CD14-positive monocyte (primary cell): Measurements from ENCODE around the gene ANKRD44. TPM values are rescaled to one million over a fixed set of nuclear protein-coding genes. Genes with fewer than 3 reads are reported as not detected.

Experiments
- DNase-seq, 3 donors: peaks; one replicate each; pipeline ENCODE4 v3.0.0-alpha.2; 2011 to 2022
- H2AFZ ChIP-seq: 2 replicates; pipeline ENCODE4 v1.6.0; 2012; ENCODE audit warnings: mild to moderate bottlenecking, low read depth, low read length, inconsistent platforms; ENCODE audit not compliant: insufficient read depth, poor library complexity, severe bottlenecking
- H3K27ac ChIP-seq, 2 donors: 1 replicate in 1 of 2; 2 replicates in 1 of 2; pipeline ENCODE4 v1.5.1; 2012 to 2013; ENCODE audit warnings: low read length in 2 of 2, control low read depth in 1 of 2, inconsistent platforms in 1 of 2, low read depth in 1 of 2, mild to moderate bottlenecking in 1 of 2
- H3K27me3 ChIP-seq, 2 donors: one replicate each; pipeline versions ENCODE4 v1.6.0 to v1.6.1; 2011 to 2013; ENCODE audit warnings: low read length in 2 of 2; ENCODE audit not compliant: control insufficient read depth in 2 of 2, insufficient read depth in 2 of 2
- H3K36me3 ChIP-seq, 2 donors: replicated peaks in 1 of 2; 1 replicate in 1 of 2; 2 replicates in 1 of 2; pipeline versions ENCODE4 v1.5.1 to v1.6.1; 2012 to 2013; ENCODE audit warnings: low read length in 2 of 2, control low read depth in 1 of 2, inconsistent platforms in 1 of 2, mild to moderate bottlenecking in 1 of 2; ENCODE audit not compliant: insufficient read depth in 2 of 2, control insufficient read depth in 1 of 2
- H3K4me1 ChIP-seq, 2 donors: 1 replicate in 1 of 2; 2 replicates in 1 of 2; pipeline versions ENCODE4 v1.5.1 to v1.6.1; 2012 to 2013; ENCODE audit warnings: low read length in 2 of 2, control low read depth in 1 of 2, inconsistent platforms in 1 of 2, mild to moderate bottlenecking in 1 of 2, moderate library complexity in 1 of 2; ENCODE audit not compliant: insufficient read depth in 2 of 2, control insufficient read depth in 1 of 2
- H3K4me2 ChIP-seq: replicated peaks from 2 replicates; pipeline ENCODE3; 2012; ENCODE audit warnings: low read length, moderate library complexity, mild to moderate bottlenecking; ENCODE audit not compliant: poor library complexity, severe bottlenecking; ENCODE audit errors: extremely low read depth
- H3K4me3 ChIP-seq, 3 experiments: fragments of 200-600 bp in 1 of 3; sonication (generic) in 1 of 3; replicated peaks in 1 of 3; 1 replicate in 2 of 3; 2 replicates in 1 of 3; pipeline ENCODE4 v1.5.1; 2011 to 2013; ENCODE audit warnings: low read length in 3 of 3, mild to moderate bottlenecking in 3 of 3, control low read depth in 2 of 3, low read depth in 2 of 3, inconsistent platforms in 1 of 3, moderate library complexity in 1 of 3
- H3K79me2 ChIP-seq: 2 replicates; pipeline ENCODE4 v1.6.0; 2012; ENCODE audit warnings: mild to moderate bottlenecking, control low read depth, inconsistent platforms, low read length, moderate library complexity; ENCODE audit not compliant: insufficient read depth
- H3K9ac ChIP-seq: 2 replicates; pipeline ENCODE4 v1.6.0; 2017; ENCODE audit warnings: low read length, mild to moderate bottlenecking; ENCODE audit not compliant: insufficient read depth, poor library complexity, severe bottlenecking
- H3K9me3 ChIP-seq, 2 donors: replicated peaks in 1 of 2; 1 replicate in 1 of 2; 2 replicates in 1 of 2; pipeline versions ENCODE4 v1.5.1 to v1.6.1; 2012 to 2013; ENCODE audit warnings: low read length in 2 of 2, control low read depth in 1 of 2; ENCODE audit not compliant: control insufficient read depth in 1 of 2, insufficient read depth in 1 of 2
- H4K20me1 ChIP-seq: 2 replicates; pipeline ENCODE4 v1.6.0; 2012; ENCODE audit warnings: mild to moderate bottlenecking, low read length, control low read depth, moderate library complexity; ENCODE audit not compliant: insufficient read depth
- H3K27ac Mint-ChIP-seq, 7 donors: one replicate each; pipeline ENCODE4 v1.8.0; 2020; ENCODE audit warnings: mild to moderate bottlenecking in 7 of 7, mixed read lengths in 7 of 7, moderate library complexity in 6 of 7, inconsistent platforms in 2 of 7
- H3K27me3 Mint-ChIP-seq, 3 donors: one replicate each; pipeline ENCODE4 v1.8.0; 2021 to 2022; ENCODE audit warnings: low read depth in 3 of 3, mild to moderate bottlenecking in 3 of 3, mixed read lengths in 3 of 3, moderate library complexity in 3 of 3, inconsistent platforms in 1 of 3
- H3K36me3 Mint-ChIP-seq, 2 donors: one replicate each; pipeline ENCODE4 v1.8.0; 2020; ENCODE audit warnings: mixed read lengths in 2 of 2, inconsistent platforms in 1 of 2, mild to moderate bottlenecking in 1 of 2
- H3K4me1 Mint-ChIP-seq: one replicate; pipeline ENCODE4 v1.8.0; 2020; ENCODE audit warnings: mild to moderate bottlenecking, mixed read lengths
- H3K4me3 Mint-ChIP-seq, 2 donors: one replicate each; pipeline ENCODE4 v1.8.0; 2020; ENCODE audit warnings: mild to moderate bottlenecking in 2 of 2, mixed read lengths in 2 of 2, moderate library complexity in 1 of 2
- H3K9me3 Mint-ChIP-seq, 7 donors: one replicate each; pipeline ENCODE4 v1.8.0; 2020 to 2022; ENCODE audit warnings: mixed read lengths in 7 of 7, mild to moderate bottlenecking in 6 of 7, moderate library complexity in 6 of 7, inconsistent platforms in 2 of 7
- WGBS: methylation state at CpG from one replicate; pipeline ENCODE4 v1.1.5; 2013; ENCODE audit warnings: missing lambda C conversion rate; ENCODE audit not compliant: insufficient coverage; 5-methylcytosine and 5-hydroxymethylcytosine counted together
- intact Hi-C, 2 donors: fragments of 100-400 bp; cut with micrococcal nuclease; formaldehyde crosslinking; loops; one replicate each; pipeline versions ENCODE4 v1.15.0 to v1.15.1; 2023
- polyA plus RNA-seq, 3 donors: library from polyadenylated mRNA; depleted of rRNA in 1 of 3; unstranded in 2 of 3; stranded (reverse) in 1 of 3; fragments of 300-500 nt in 2 of 3; fragments of >200 nt in 1 of 3; fragmentation: Illumina TruSeq in 2 of 3; gene quantifications; 1 replicate in 2 of 3; 2 replicates in 1 of 3; pipeline ENCODE4 v1.2.3, GENCODE V29; 2012 to 2021
- TF ChIP-seq, protein P1 (sequence below): fragments of 200-600 bp; IDR thresholded peaks from one replicate; pipeline ENCODE4 v1.8.0; 2022; ENCODE audit warnings: antibody characterized with exemption, mild to moderate bottlenecking

Gene ANKRD44
- polyA plus RNA-seq, 3 donors: 55.7 to 91.9 (median 64.9) TPM

DNA sequence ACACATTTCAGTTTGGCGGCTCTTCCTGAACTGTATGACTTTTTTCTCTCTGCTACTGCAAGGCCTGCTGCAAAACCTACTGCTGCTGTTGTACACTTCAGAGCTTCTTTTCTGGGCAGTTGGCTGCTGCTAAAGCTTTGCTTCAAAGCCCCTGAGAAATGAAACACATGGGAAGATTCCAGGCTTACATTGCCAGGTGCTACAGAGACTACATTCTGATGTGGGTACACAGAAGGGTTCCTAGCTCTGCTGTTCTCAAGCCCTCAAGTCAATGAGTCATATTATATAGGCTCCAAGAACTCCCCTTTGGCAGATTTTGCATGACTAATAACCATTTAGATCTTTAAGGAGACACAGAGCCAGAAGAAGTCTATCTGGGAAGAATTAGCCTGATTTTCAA, 371.2 kb downstream of the ANKRD44 start:
- no peak for DNase-seq
- Mint-ChIP-seq H3K4me1 (no peaks in the 10 kb centered on the region), H3K4me3 (no peak overlapping the region), H3K9me3 (peaks cover 0 to 2% (median 0%) of the 10 kb centered on the region in 7 donors), H3K27me3 (peaks cover 0 to 2% (median 0%) of the 10 kb centered on the region in 3 donors), H3K36me3 (no peaks in the 10 kb centered on the region), H3K27ac (no peak overlapping the region)
- no peaks in the 10 kb centered on the region for H4K20me1 ChIP-seq
- H3K4me3 ChIP-seq: no peak overlapping the region
- no peaks in the 10 kb centered on the region for H3K4me1 ChIP-seq
- H3K36me3 ChIP-seq: no peaks in the 10 kb centered on the region
- 83% methylated on average over 1 of the region's 1 CpG for WGBS
- intact Hi-C loops: no loop called here
- H3K4me2 ChIP-seq: no peak overlapping the region
- H3K79me2 ChIP-seq: no peaks in the 10 kb centered on the region
- H2AFZ ChIP-seq: no peak overlapping the region
- H3K27me3 ChIP-seq: no peaks in the 10 kb centered on the region
- TF ChIP-seq, protein P1, sequence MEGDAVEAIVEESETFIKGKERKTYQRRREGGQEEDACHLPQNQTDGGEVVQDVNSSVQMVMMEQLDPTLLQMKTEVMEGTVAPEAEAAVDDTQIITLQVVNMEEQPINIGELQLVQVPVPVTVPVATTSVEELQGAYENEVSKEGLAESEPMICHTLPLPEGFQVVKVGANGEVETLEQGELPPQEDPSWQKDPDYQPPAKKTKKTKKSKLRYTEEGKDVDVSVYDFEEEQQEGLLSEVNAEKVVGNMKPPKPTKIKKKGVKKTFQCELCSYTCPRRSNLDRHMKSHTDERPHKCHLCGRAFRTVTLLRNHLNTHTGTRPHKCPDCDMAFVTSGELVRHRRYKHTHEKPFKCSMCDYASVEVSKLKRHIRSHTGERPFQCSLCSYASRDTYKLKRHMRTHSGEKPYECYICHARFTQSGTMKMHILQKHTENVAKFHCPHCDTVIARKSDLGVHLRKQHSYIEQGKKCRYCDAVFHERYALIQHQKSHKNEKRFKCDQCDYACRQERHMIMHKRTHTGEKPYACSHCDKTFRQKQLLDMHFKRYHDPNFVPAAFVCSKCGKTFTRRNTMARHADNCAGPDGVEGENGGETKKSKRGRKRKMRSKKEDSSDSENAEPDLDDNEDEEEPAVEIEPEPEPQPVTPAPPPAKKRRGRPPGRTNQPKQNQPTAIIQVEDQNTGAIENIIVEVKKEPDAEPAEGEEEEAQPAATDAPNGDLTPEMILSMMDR: no peak
- H3K9ac ChIP-seq: no peak overlapping the region
- H3K27ac ChIP-seq: no peak overlapping the region
- H3K9me3 ChIP-seq: no peaks in the 10 kb centered on the region

Other genes with a start within 250 kb of the ANKRD44 start
- 100 to 1,000 TPM; 105 to 494 (median 152) TPM for gene SF3B1, start 124.2 kb upstream of the ANKRD44 start, polyA plus RNA-seq
- 10 to 100 TPM in 2 of 3 donors, 1 to 10 TPM in 1; 6.7 to 46.6 (median 38.3) TPM for gene COQ10B, start 142.8 kb upstream of the ANKRD44 start, polyA plus RNA-seq
- 10 to 100 TPM; 42.7 to 62.1 (median 44.5) TPM for gene HSPD1, start 189.1 kb upstream of the ANKRD44 start, polyA plus RNA-seq
- 10 to 100 TPM; 25.2 to 46.2 (median 44.9) TPM for gene HSPE1, start 189.6 kb upstream of the ANKRD44 start, polyA plus RNA-seq
- gene MOB4, start 205.3 kb upstream of the ANKRD44 start, polyA plus RNA-seq: 10 to 100 TPM; 14.8 to 32.4 (median 30.4) TPM